SH-SY5Y (cell line): ENCODE results near the gene SPINK9.

Experiments
- GATA2 ChIP-seq: IDR thresholded peaks from 2 replicates; pipeline ENCODE4 v1.6.1; 2011; ENCODE audit warnings: mild to moderate bottlenecking, low read depth, low read length
- GATA3 ChIP-seq: IDR thresholded peaks from 2 replicates; pipeline ENCODE4 v1.6.1; 2011; ENCODE audit warnings: low read depth, mild to moderate bottlenecking, low read length, moderate library complexity

The SPINK9 gene

GRCh38 chr5:148343603-148344487 is 8.5 kb downstream of the SPINK9 start:
- no peak for TF ChIP-seq GATA2
- TF ChIP-seq GATA3, result no peak

- TF ChIP-seq GATA2, result no peak
- no peak for TF ChIP-seq GATA3
These were observed 12.3 kb downstream of the SPINK9 start for GRCh38 chr5:148347706-148348105.

- TF ChIP-seq GATA2 (no peak), GATA3 (no peak)
These were observed 17.3 kb downstream of the SPINK9 start for GRCh38 chr5:148352696-148353095.

- no peak for TF ChIP-seq GATA2
- TF ChIP-seq GATA3, result no peak
These were observed 18.3 kb downstream of the SPINK9 start for GRCh38 chr5:148353634-148354033.

GRCh38 chr5:148364343-148364742 is 29.0 kb downstream of the SPINK9 start:
- TF ChIP-seq GATA3 (no peak), GATA2 (no peak)

- TF ChIP-seq GATA2, result no peak
- no peak for TF ChIP-seq GATA3
These were observed 32.9 kb downstream of the SPINK9 start for GRCh38 chr5:148368299-148368698.

GRCh38 chr5:148372166-148372725 is 36.9 kb downstream of the SPINK9 start:
- TF ChIP-seq GATA2, result no peak
- no peak for TF ChIP-seq GATA3

GRCh38 chr5:148372893-148373292 is 37.5 kb downstream of the SPINK9 start:
- no peak for TF ChIP-seq GATA2
- TF ChIP-seq GATA3, result no peak

- TF ChIP-seq GATA2, result no peak
- TF ChIP-seq GATA3, result no peak
These were observed 39.5 kb downstream of the SPINK9 start for GRCh38 chr5:148374690-148375360.

GRCh38 chr5:148376198-148376597 is 40.8 kb downstream of the SPINK9 start:
- TF ChIP-seq GATA2 (no peak), GATA3 (no peak)

- TF ChIP-seq GATA3 (no peak), GATA2 (no peak)
These were observed 43.3 kb downstream of the SPINK9 start for GRCh38 chr5:148378670-148379069.

- no peak for TF ChIP-seq GATA2
- TF ChIP-seq GATA3, result no peak
These were observed 44.0 kb downstream of the SPINK9 start for GRCh38 chr5:148379340-148379739.

GRCh38 chr5:148381906-148382305 is 46.5 kb downstream of the SPINK9 start:
- no peak for TF ChIP-seq GATA2
- no peak for TF ChIP-seq GATA3

GRCh38 chr5:148382961-148383360 is 47.6 kb downstream of the SPINK9 start:
- no peak for TF ChIP-seq GATA2
- no peak for TF ChIP-seq GATA3

- TF ChIP-seq GATA2 (no peak), GATA3 (no peak)
These were observed 48.4 kb downstream of the SPINK9 start, which contains the start of gene FBXO38 for GRCh38 chr5:148383564-148384379. Gene FBXO38 (plus strand): TSS chr5:148383958. CDS start chr5:148394777, 10,819 bp downstream.
